Left lung (tissue), 10 donors: Measurements from ENCODE around the gene SPIC. TPM values are rescaled to one million over a fixed set of nuclear protein-coding genes. Genes with fewer than 3 reads are reported as not detected.
A peak's percentile ranks its signal among the peaks of the same experiment; 100 is the strongest.

Source experiments
- ATAC-seq: fragments of 200-7000 bp; cut with Tn5 transposase; one replicate; pipeline ENCODE4 v1.9.1; 2020; ENCODE audit warnings: moderate library complexity
- DNase-seq, 4 donors: peaks; one replicate each; pipeline ENCODE4 v3.0.0-alpha.2; 2013 to 2020
- H3K27ac ChIP-seq, 2 donors: fragments of 200-600 bp; sonication (generic) in 1 of 2; one replicate each; pipeline versions ENCODE4 v1.5.0 to v1.8.0; 2020 to 2021
- H3K27me3 ChIP-seq, 2 donors: fragments of 200-600 bp; sonication (generic) in 1 of 2; one replicate each; pipeline versions ENCODE4 v1.5.0 to v1.8.0; 2020 to 2021
- H3K36me3 ChIP-seq, 2 donors: fragments of 200-600 bp; sonication (generic) in 1 of 2; one replicate each; pipeline versions ENCODE4 v1.5.0 to v1.8.0; 2020 to 2021
- H3K4me1 ChIP-seq, 2 donors: fragments of 200-600 bp; one replicate each; pipeline ENCODE4 v1.8.0; 2021
- H3K4me3 ChIP-seq, 2 donors: fragments of 200-600 bp; sonication (generic) in 1 of 2; one replicate each; pipeline versions ENCODE4 v1.5.0 to v1.8.0; 2020 to 2021; ENCODE audit warnings: mild to moderate bottlenecking in 1 of 2
- H3K9me3 ChIP-seq, 2 donors: fragments of 200-600 bp; sonication (generic) in 1 of 2; one replicate each; pipeline versions ENCODE4 v1.5.0 to v1.8.0; 2020 to 2021
- intact Hi-C, 2 donors: fragments of 100-400 bp; cut with DNase I; formaldehyde crosslinking; loops; one replicate each; pipeline versions ENCODE4 v1.11.2 to v1.14.2; 2022
- polyA plus RNA-seq, 6 donors: library from polyadenylated mRNA; unstranded; fragments of 120-200 nt; gene quantifications; one replicate each; pipeline ENCODE4 v1.2.1, GENCODE V29; 2013; ENCODE audit not compliant: insufficient read length in 6 of 6
- total RNA-seq, 2 donors: library from RNA; stranded (reverse); fragmentation: NEBNext Ultra II Directional; extraction: Animal tissue kit (Norgen Biotek cat#: 25700); gene quantifications; one replicate each; pipeline ENCODE4 v1.2.1, GENCODE V29; 2021
- TF ChIP-seq, protein P1 (sequence below), 2 donors: fragments of 200-600 bp; sonication (generic) in 1 of 2; IDR thresholded peaks; one replicate each; pipeline versions ENCODE4 v1.5.0 to v1.8.0; 2021; ENCODE audit warnings: antibody characterized with exemption in 2 of 2
- donor health status: DM: no; HTN: yes; CAD: no.
- donor health status: DM: no; HTN: no; CAD: no.

The SPIC gene
- total and polyA plus RNA-seq, 8 donors = 0.39 TPM; not detected in 7

DNA sequence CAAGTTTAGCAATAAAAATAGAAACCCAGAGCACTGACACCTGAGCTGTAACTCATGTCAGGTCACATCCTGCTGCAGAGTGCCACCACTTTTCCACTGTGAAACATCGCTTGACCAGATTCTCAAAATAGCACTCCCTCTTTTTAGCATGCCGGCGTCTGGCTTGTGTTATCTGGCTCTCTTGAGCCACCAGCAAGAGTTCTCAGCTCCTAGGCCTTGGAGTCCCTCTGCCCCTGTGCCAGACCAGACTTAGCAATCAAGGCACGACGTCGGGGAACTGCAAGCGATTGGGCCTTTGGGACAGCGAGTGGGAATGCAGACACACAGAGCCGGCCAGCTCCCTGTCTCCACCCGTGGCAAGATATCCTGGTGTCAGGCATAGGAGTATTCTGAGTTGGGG is 52.5 kb downstream of the SPIC start:
- DNase-seq (no peak), ATAC-seq (no peak)
- H3K27ac ChIP-seq = no peak overlapping the region
- H3K9me3 ChIP-seq = no peaks in the 10 kb centered on the region
- H3K4me1 ChIP-seq = no peaks in the 10 kb centered on the region
- H3K36me3 ChIP-seq = no peaks in the 10 kb centered on the region
- intact Hi-C loops = no loop called here
- no peaks in the 10 kb centered on the region for H3K27me3 ChIP-seq
- TF ChIP-seq, protein P1, sequence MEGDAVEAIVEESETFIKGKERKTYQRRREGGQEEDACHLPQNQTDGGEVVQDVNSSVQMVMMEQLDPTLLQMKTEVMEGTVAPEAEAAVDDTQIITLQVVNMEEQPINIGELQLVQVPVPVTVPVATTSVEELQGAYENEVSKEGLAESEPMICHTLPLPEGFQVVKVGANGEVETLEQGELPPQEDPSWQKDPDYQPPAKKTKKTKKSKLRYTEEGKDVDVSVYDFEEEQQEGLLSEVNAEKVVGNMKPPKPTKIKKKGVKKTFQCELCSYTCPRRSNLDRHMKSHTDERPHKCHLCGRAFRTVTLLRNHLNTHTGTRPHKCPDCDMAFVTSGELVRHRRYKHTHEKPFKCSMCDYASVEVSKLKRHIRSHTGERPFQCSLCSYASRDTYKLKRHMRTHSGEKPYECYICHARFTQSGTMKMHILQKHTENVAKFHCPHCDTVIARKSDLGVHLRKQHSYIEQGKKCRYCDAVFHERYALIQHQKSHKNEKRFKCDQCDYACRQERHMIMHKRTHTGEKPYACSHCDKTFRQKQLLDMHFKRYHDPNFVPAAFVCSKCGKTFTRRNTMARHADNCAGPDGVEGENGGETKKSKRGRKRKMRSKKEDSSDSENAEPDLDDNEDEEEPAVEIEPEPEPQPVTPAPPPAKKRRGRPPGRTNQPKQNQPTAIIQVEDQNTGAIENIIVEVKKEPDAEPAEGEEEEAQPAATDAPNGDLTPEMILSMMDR (IDR thresholded peaks at IDR 0.05) = no peak
- no peak overlapping the region for H3K4me3 ChIP-seq

DNA sequence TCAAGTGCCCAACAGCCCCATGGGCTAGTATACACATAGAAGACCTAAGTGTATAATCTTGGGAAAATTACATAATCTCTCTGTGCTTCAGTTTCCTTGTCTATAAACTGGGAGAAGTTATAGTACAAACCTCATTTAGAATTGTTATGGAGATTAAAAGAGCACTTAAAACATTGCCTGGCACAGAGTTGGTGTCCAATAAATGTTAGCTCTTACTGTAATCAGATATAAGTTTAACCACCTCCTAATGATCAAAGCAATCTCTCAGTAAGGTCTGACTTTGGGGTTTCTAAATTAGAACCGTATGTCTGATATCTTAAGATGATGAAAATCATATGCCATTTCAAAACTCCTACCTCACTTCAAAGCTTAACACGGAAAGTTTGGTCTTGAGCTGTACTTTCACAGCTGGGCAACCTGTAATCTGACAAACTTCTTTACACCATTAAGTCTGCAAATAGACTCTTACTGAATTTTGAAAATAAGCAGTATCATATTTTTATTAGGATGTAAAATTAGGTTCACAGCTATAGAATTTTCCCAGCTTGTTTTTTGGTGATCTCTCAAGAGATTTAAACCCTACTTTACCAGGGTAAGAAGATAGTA is 61.0 kb downstream of the SPIC start:
- Histone ChIP-seq H3K9me3 (no peaks in the 10 kb centered on the region), H3K27me3 (no peaks in the 10 kb centered on the region), H3K4me3 (no peak overlapping the region), H3K36me3 (no peaks in the 10 kb centered on the region), H3K27ac (no peak overlapping the region), H3K4me1 (no peaks in the 10 kb centered on the region)
- DNase-seq = no peak
- TF ChIP-seq, protein P1 (IDR thresholded peaks at IDR 0.05) = no peak
- intact Hi-C loops = no loop called here
- ATAC-seq = peak; percentile 17

Other genes with a start within 250 kb of the SPIC start
- 10 to 100 TPM; 13.1 to 19.4 TPM for gene UTP20, start 195.2 kb upstream of the SPIC start, total RNA-seq
- 10 to 100 TPM; 16.5 to 18.4 (median 17.1) TPM for gene UTP20, start 195.2 kb upstream of the SPIC start, polyA plus RNA-seq
- 100 to 1,000 TPM in 1 of 2 donors, 10 to 100 TPM in 1; 96.2 to 106 TPM for gene ARL1, start 67.6 kb upstream of the SPIC start, total RNA-seq
- gene ARL1, start 67.6 kb upstream of the SPIC start, polyA plus RNA-seq = 100 to 1,000 TPM in 5 of 6 donors, 10 to 100 TPM in 1; 90.3 to 124 (median 110) TPM
- gene MYBPC1, start 119.6 kb downstream of the SPIC start, total RNA-seq = under 1 TPM; 0.06 to 0.24 TPM
- gene MYBPC1, start 119.6 kb downstream of the SPIC start, polyA plus RNA-seq = under 1 TPM in 3 of 6 donors, not detected in 3; 0.10 to 0.20 (median 0.17) TPM
- 10 to 100 TPM; 46.6 to 69.0 TPM for gene CHPT1, start 222.3 kb downstream of the SPIC start, total RNA-seq
- gene CHPT1, start 222.3 kb downstream of the SPIC start, polyA plus RNA-seq = 10 to 100 TPM; 26.8 to 31.5 (median 29.0) TPM